Epithelial cell of proximal tubule (primary cell): ENCODE results near the gene SFI1. TPM values are rescaled to one million over a fixed set of nuclear protein-coding genes. Genes with fewer than 3 reads are reported as not detected.

ENCODE experiments used
- DNase-seq: peaks from one replicate; pipeline ENCODE4 v3.0.0-alpha.2; 2011; ENCODE audit warnings: low read depth
- H3K4me3 ChIP-seq: 2 replicates; pipeline ENCODE4 v1.5.1; 2011; ENCODE audit warnings: low read depth, mild to moderate bottlenecking, low read length
- CTCF ChIP-seq: conservative IDR thresholded peaks from 2 replicates; pipeline ENCODE4 v1.5.1; 2012; ENCODE audit warnings: low read depth, mild to moderate bottlenecking, low read length
- total RNA-seq: library from RNA; depleted of rRNA; stranded (reverse); fragments of >200 nt; gene quantifications from 2 replicates; pipeline ENCODE4 v1.2.3, GENCODE V29; 2015

SFI1 gene
- total RNA-seq, 1 donor from 2014 or later: 26.0 TPM

- TF ChIP-seq CTCF: no peak
- no peak overlapping the region for H3K4me3 ChIP-seq
- no peak for DNase-seq
Measured at GRCh38 chr22:31637891-31638618, 141.7 kb downstream of the SFI1 start.

DNA sequence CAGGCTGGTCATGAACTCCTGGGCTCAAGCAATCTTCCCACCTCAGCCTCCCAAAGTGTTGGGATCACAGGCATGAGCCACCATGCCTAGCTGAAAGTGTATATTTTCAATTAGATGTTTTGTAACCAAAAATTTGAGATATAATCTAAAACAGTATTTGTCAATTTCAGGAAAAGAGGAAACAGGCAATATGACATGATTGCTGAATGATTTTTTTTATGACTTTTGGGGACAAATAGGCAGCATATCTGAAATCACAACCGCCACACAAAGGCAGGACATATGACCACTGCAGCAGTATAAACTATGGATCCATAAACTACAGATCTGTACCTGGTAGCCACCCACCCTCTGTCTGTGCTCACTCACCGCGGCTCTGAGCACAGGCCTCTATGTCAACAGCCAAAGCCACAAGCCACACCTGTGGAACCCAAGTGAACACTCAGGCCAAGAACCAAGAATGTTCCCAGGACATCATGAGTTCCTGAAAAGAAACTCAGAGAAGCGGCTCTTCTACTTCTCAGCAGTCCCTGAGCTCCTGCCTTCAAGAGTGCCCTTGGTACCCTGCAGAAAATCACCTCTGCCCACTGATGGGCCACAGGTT lies 143.2 kb downstream of the SFI1 start:
- DNase-seq: no peak
- no peak for TF ChIP-seq CTCF
- H3K4me3 ChIP-seq: no peak overlapping the region

GRCh38 chr22:31646186-31647019 lies 150.1 kb downstream of the SFI1 start:
- peak; percentile 99 for DNase-seq
- no peak for TF ChIP-seq CTCF
- H3K4me3 ChIP-seq: no peak overlapping the region

DNA sequence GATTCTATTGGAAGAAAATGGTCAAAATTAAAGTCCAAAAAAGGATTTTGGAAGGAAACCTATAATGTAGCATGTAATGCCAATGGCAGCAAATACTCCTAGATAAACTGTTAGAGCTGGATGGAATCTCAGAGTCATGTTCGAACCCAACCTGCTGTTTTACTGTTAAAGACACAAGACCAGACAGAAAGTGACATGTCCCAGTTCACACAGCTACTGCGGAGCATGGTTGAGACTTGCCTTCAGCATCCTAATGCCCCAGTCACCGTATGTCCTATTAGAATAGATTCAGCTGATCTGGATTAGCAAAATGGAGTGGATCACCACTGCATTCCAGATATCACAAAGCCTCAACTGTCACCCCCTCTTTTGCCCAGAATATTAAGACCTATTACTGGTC lies 150.7 kb downstream of the SFI1 start:
- DNase-seq: no peak

GRCh38 chr22:31647523-31648320 lies 151.4 kb downstream of the SFI1 start:
- TF ChIP-seq CTCF: no peak
- DNase-seq: no peak
- no peak overlapping the region for H3K4me3 ChIP-seq

More for the DNA sequence above, 150.7 kb downstream of the SFI1 start:
- no peak for TF ChIP-seq CTCF
- no peak overlapping the region for H3K4me3 ChIP-seq

DNA sequence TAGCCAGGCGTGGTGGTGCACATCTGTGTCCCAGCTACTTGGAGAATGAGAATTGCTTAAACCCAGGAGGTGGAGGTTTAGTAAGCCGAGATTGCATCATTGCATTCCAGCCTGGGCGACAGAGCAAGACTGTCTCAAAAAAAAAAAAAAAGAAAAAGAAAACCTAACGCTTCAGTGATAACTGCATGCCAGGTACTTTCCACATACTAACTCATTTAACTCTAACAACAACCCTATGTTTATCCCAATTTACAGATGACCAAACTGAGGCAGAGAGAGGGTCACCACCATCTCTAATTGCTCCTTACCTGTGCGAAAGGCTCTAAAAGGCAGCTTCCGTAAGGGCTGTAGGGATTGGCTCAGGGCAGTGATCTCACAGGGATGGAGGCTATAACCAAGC lies 154.1 kb downstream of the SFI1 start:
- H3K4me3 ChIP-seq: no peak overlapping the region
- TF ChIP-seq CTCF: no peak
- peak; percentile 82 for DNase-seq
